ENCODE results near the gene MPZL1.
"Not testable (repeated sequence)": the region's sequence is repeated elsewhere in the genome, so short reads cannot be mapped to it uniquely, and the experiment has no call there.

MPZL1 gene

GRCh38 chr1:167734841-167735240 lies 13.1 kb downstream of the MPZL1 start:
- no peak overlapping the region for H3K27ac ChIP-seq
- no peak for TF ChIP-seq CTCF (conservative IDR thresholded peaks at IDR 0.05)

- no peak overlapping the region for H3K27ac ChIP-seq
- TF ChIP-seq CTCF (conservative IDR thresholded peaks at IDR 0.05): no peak
- TF ChIP-seq ZFX (IDR thresholded peaks at IDR 0.05): no peak
Observed at GRCh38 chr1:167737169-167737568, 15.4 kb downstream of the MPZL1 start.

- TF ChIP-seq ZFX (IDR thresholded peaks at IDR 0.05) (no peak), CTCF (conservative IDR thresholded peaks at IDR 0.05) (no peak)
- H3K27ac ChIP-seq: no peak overlapping the region
Observed at GRCh38 chr1:167738158-167738557, 16.4 kb downstream of the MPZL1 start.

- TF ChIP-seq CTCF (conservative IDR thresholded peaks at IDR 0.05): no peak
- TF ChIP-seq ZFX (IDR thresholded peaks at IDR 0.05): no peak
- H3K27ac ChIP-seq: no peak overlapping the region
Observed at GRCh38 chr1:167739752-167740151, 18.0 kb downstream of the MPZL1 start.

GRCh38 chr1:167741103-167741502 lies 19.3 kb downstream of the MPZL1 start:
- H3K27ac ChIP-seq: peak overlapping the region; percentile 30

- H3K27ac ChIP-seq: not testable (repeated sequence)
Observed at GRCh38 chr1:167742392-167743057, 20.7 kb downstream of the MPZL1 start.

- TF ChIP-seq ZFX (IDR thresholded peaks at IDR 0.05) (no peak), CTCF (conservative IDR thresholded peaks at IDR 0.05) (no peak)
- H3K27ac ChIP-seq: no peak overlapping the region
Observed at GRCh38 chr1:167744901-167745300, 23.1 kb downstream of the MPZL1 start.

- no peak for TF ChIP-seq ZFX (IDR thresholded peaks at IDR 0.05)
- TF ChIP-seq CTCF (conservative IDR thresholded peaks at IDR 0.05): no peak
Observed at GRCh38 chr1:167746013-167746672, 24.4 kb downstream of the MPZL1 start.

More at GRCh38 chr1:167746013-167746672, 24.4 kb downstream of the MPZL1 start:
- no peak overlapping the region for H3K27ac ChIP-seq

Measured in C4-2B (cell line).